ENCODE results near the gene IL17B. TPM values are rescaled to one million over a fixed set of nuclear protein-coding genes. Genes with fewer than 3 reads are reported as not detected.

Gene IL17B
- total RNA-seq, 1 donor from 2014 or later = not detected

DNA sequence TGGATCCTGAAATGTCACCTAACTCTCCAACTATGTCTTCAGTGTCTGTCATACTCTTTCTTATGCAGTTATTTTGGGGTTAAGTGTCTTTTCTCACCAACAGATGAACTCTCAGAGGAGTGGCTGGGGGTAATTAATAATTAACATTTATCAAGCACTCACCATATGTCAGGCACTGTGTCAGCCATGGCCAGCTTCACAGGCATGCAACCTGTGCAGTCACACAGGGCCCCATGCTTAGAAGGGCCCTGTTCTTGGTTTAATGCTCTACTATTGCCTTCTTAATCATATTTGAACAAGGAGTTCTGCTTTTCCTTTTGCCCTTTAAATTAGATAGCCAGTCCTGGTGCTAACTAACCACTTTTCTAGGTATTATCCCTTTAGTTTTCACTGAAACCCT, 37.2 kb downstream of the IL17B start:
- no peak for TF ChIP-seq CTCF (IDR thresholded peaks at IDR 0.05; ENCODE audit: insufficient read depth, low read length, poor library complexity, severe bottlenecking)
- DNase-seq (ENCODE audit: low read depth) = no peak
- H3K4me3 ChIP-seq (ENCODE audit: low read depth, low read length) = no peak overlapping the region
- no peaks in the 10 kb centered on the region for H3K36me3 ChIP-seq (ENCODE audit: control insufficient read depth, insufficient read depth, low read length)
- no peaks in the 10 kb centered on the region for H3K27me3 ChIP-seq (ENCODE audit: control insufficient read depth, insufficient read depth, low read length)

GRCh38 chr5:149340920-149341319, 38.2 kb downstream of the IL17B start:
- DNase-seq (ENCODE audit: low read depth) = no peak
- no peaks in the 10 kb centered on the region for H3K27me3 ChIP-seq (ENCODE audit: control insufficient read depth, insufficient read depth, low read length)
- H3K36me3 ChIP-seq (ENCODE audit: control insufficient read depth, insufficient read depth, low read length) = no peaks in the 10 kb centered on the region
- no peak for TF ChIP-seq CTCF (IDR thresholded peaks at IDR 0.05; ENCODE audit: insufficient read depth, low read length, poor library complexity, severe bottlenecking)
- H3K4me3 ChIP-seq (ENCODE audit: low read depth, low read length) = no peak overlapping the region

- no peaks in the 10 kb centered on the region for H3K36me3 ChIP-seq (ENCODE audit: control insufficient read depth, insufficient read depth, low read length)
- DNase-seq (ENCODE audit: low read depth) = no peak
- no peaks in the 10 kb centered on the region for H3K27me3 ChIP-seq (ENCODE audit: control insufficient read depth, insufficient read depth, low read length)
- TF ChIP-seq CTCF (IDR thresholded peaks at IDR 0.05; ENCODE audit: insufficient read depth, low read length, poor library complexity, severe bottlenecking) = no peak
- no peak overlapping the region for H3K4me3 ChIP-seq (ENCODE audit: low read depth, low read length)
Measured at GRCh38 chr5:149338364-149338763, 40.7 kb downstream of the IL17B start.

GRCh38 chr5:149337736-149338135, 41.4 kb downstream of the IL17B start:
- H3K27me3 ChIP-seq (ENCODE audit: control insufficient read depth, insufficient read depth, low read length) = no peaks in the 10 kb centered on the region
- no peak overlapping the region for H3K4me3 ChIP-seq (ENCODE audit: low read depth, low read length)
- H3K36me3 ChIP-seq (ENCODE audit: control insufficient read depth, insufficient read depth, low read length) = no peaks in the 10 kb centered on the region
- TF ChIP-seq CTCF (IDR thresholded peaks at IDR 0.05; ENCODE audit: insufficient read depth, low read length, poor library complexity, severe bottlenecking) = no peak
- DNase-seq (ENCODE audit: low read depth) = no peak

DNA sequence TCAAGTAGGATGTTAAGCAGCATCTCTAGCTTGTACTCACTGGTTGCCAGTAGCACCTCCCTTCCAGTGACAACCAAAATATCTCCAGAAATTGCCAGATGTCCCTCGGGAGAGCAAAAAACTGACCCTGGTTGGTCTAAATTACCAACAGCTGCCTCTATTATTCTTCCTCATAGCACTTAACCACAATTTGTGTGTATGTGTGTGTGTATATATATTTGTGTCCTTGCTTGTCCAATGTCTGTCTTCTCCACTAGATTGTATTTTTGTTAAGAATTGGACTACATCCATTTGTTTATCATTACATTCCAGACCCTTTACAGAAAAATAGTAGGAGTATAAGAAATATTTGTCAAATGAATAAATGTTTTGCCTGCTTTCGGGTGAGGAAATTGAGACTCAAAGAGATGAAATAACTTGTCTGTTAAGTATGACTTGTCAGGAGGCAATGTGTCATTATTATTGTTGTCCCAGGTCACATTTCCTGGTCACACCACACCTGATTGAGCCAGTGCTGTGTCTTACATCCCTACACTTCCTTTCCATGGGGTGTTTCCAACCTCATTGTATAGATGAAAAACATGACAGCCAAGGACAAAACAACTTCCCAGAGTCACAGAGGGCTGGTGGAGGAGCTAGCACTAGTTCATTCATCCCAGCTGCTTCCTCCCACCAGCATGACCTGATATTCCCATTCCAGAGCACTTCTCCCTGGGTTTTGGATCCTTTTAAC, 45.2 kb downstream of the IL17B start:
- DNase-seq (ENCODE audit: low read depth) = no peak
- Histone ChIP-seq H3K36me3 (ENCODE audit: control insufficient read depth, insufficient read depth, low read length) (no peaks in the 10 kb centered on the region), H3K4me3 (ENCODE audit: low read depth, low read length) (no peak overlapping the region), H3K27me3 (ENCODE audit: control insufficient read depth, insufficient read depth, low read length) (no peaks in the 10 kb centered on the region)
- no peak for TF ChIP-seq CTCF (IDR thresholded peaks at IDR 0.05; ENCODE audit: insufficient read depth, low read length, poor library complexity, severe bottlenecking)

GRCh38 chr5:149328177-149328576, 50.9 kb downstream of the IL17B start:
- no peak for DNase-seq (ENCODE audit: low read depth)
- TF ChIP-seq CTCF (IDR thresholded peaks at IDR 0.05; ENCODE audit: insufficient read depth, low read length, poor library complexity, severe bottlenecking) = no peak
- Histone ChIP-seq H3K36me3 (ENCODE audit: control insufficient read depth, insufficient read depth, low read length) (no peaks in the 10 kb centered on the region), H3K27me3 (ENCODE audit: control insufficient read depth, insufficient read depth, low read length) (no peaks in the 10 kb centered on the region), H3K4me3 (ENCODE audit: low read depth, low read length) (no peak overlapping the region)

All from kidney epithelial cell (primary cell).